K562 (cell line): ENCODE data around the gene WNT11. TPM values are rescaled to one million over a fixed set of nuclear protein-coding genes. Genes with fewer than 3 reads are reported as not detected.

Source experiments
- CHD1 ChIP-seq: fragments of 200-600 bp; sonication (generic); IDR thresholded peaks from one replicate; pipeline ENCODE4 v1.6.1; 2012; ENCODE audit warnings: mild to moderate bottlenecking, moderate library complexity, low read length, inconsistent platforms
- CREB3 ChIP-seq: fragments of 450-650 bp; conservative IDR thresholded peaks from 2 replicates; pipeline ENCODE4 v1.6.1; 2016; ENCODE audit warnings: missing genetic modification characterization, low read depth, mild to moderate bottlenecking, missing compliant biosample characterization, moderate library complexity
- EGR1 ChIP-seq: fragments of 450-650 bp; conservative IDR thresholded peaks from 2 replicates; pipeline ENCODE4 v1.6.1; 2017; ENCODE audit warnings: mild to moderate bottlenecking
- ERF ChIP-seq: fragments of 450-650 bp; formaldehyde crosslinking; IDR thresholded peaks from 2 replicates; pipeline ENCODE4 v1.4.0; 2020; ENCODE audit warnings: mild to moderate bottlenecking, mixed read lengths
- GTF2F1 ChIP-seq: IDR thresholded peaks from 2 replicates; pipeline ENCODE4 v1.6.1; 2011; ENCODE audit warnings: low read depth, low read length, improper control_type of control experiment
- MAFG ChIP-seq: fragments of 450-650 bp; conservative IDR thresholded peaks from 2 replicates; pipeline ENCODE4 v1.6.1; 2016; ENCODE audit warnings: missing genetic modification characterization, missing compliant biosample characterization
- MAX ChIP-seq: sonication (generic); formaldehyde crosslinking; IDR thresholded peaks from 2 replicates; pipeline ENCODE4 v1.9.0; 2022; ENCODE audit warnings: mild to moderate bottlenecking, missing genetic modification reagents
- NFE2 ChIP-seq: IDR thresholded peaks from 2 replicates; pipeline ENCODE4 v1.6.1; 2014; ENCODE audit warnings: antibody characterized with exemption, low read depth
- PHF8 ChIP-seq: fragments of 200-600 bp; sonication (generic); IDR thresholded peaks from 2 replicates; pipeline ENCODE4 v1.6.1; 2012; ENCODE audit warnings: mixed run types, mild to moderate bottlenecking, inconsistent platforms, low read length, moderate library complexity, borderline replicate concordance
- PML ChIP-seq: IDR thresholded peaks from 2 replicates; pipeline ENCODE4 v1.6.1; 2012; ENCODE audit warnings: low read length, inconsistent platforms
- POLR2G ChIP-seq: fragments of 200-400 bp; formaldehyde crosslinking; IDR thresholded peaks from 2 replicates; pipeline ENCODE4 v1.6.1; 2017; ENCODE audit warnings: low read depth, mild to moderate bottlenecking, antibody characterized with exemption, low read length, moderate library complexity
- PRDM10 ChIP-seq: fragments of 450-650 bp; IDR thresholded peaks from 2 replicates; pipeline ENCODE4 v1.6.1; 2018; ENCODE audit not compliant: partially characterized antibody
- SIN3A ChIP-seq, 2 experiments: fragments of 150-350 bp in 1 of 2; IDR thresholded peaks; 2 replicates each; pipeline ENCODE4 v1.6.1; 2011 to 2016; ENCODE audit warnings: borderline replicate concordance in 2 of 2, low read depth in 2 of 2, low read length in 2 of 2, mild to moderate bottlenecking in 2 of 2, moderate library complexity in 2 of 2; ENCODE audit not compliant: control insufficient read depth in 1 of 2
- THRB ChIP-seq: fragments of 450-650 bp; formaldehyde crosslinking; conservative IDR thresholded peaks from 2 replicates; pipeline ENCODE4 v1.4.0; 2022; ENCODE audit warnings: mild to moderate bottlenecking, missing genetic modification characterization
- YY1 ChIP-seq, 3 experiments: IDR thresholded peaks; 2 replicates each; pipeline ENCODE4 v1.6.1; 2011; ENCODE audit warnings: low read length in 2 of 3, mild to moderate bottlenecking in 2 of 3, moderate library complexity in 2 of 3, borderline replicate concordance in 1 of 3, control low read depth in 1 of 3, low read depth in 1 of 3; ENCODE audit not compliant: insufficient read depth in 3 of 3, insufficient replicate concordance in 2 of 3, control insufficient read depth in 1 of 3, insufficient read length in 1 of 3; ENCODE audit errors: extremely low read depth in 1 of 3
- ZNF311 ChIP-seq: fragments of 250-450 bp; sonication (Bioruptor Pico); IDR thresholded peaks from 2 replicates; pipeline ENCODE4 v1.4.0; 2020; ENCODE audit warnings: mild to moderate bottlenecking, moderate library complexity
- ZNF398 ChIP-seq: fragments of 250-450 bp; sonication (Bioruptor Pico); IDR thresholded peaks from 2 replicates; pipeline ENCODE4 v1.8.0; 2021; ENCODE audit warnings: moderate library complexity, mild to moderate bottlenecking, inconsistent platforms
- polyA plus RNA-seq, 8 experiments: library from polyadenylated mRNA; depleted of rRNA in 4 of 8; stranded (reverse) in 5 of 8; unstranded in 3 of 8; fragments of >200 nt; fragmentation: Nextera tagmentation in 2 of 8; fragmentation: Illumina TruSeq in 1 of 8; extraction: Ambion mirVana in 2 of 8; extraction: Trizol in 1 of 8; gene quantifications; 2 replicates each; pipeline versions ENCODE4 v1.2.1 to v1.2.3, GENCODE V29; 2011 to 2014; ENCODE audit warnings: inconsistent platforms in 1 of 8, missing spikeins in 1 of 8
- total RNA-seq, 7 experiments: library from RNA; depleted of rRNA in 6 of 7; stranded (reverse); fragments of >200 nt in 6 of 7; fragmentation: Illumina TruSeq in 2 of 7; extraction: Trizol in 2 of 7; gene quantifications; 2 replicates each; pipeline versions ENCODE4 v1.2.1 to v1.2.3, GENCODE V29; 2011 to 2021; ENCODE audit warnings: low replicate concordance in 1 of 7

Gene WNT11
- total and polyA plus RNA-seq, 9 of the 15 experiments (the other 6 are each of a cell fraction or from before 2014, with no cell fraction given): 0.03 to 0.20 (median 0.09) TPM; not detected in 4

GRCh38 chr11:76234416-76235232 is 28.3 kb upstream of the WNT11 start (continued):
- TF ChIP-seq POLR2G (peak; percentile 41; the same call in 1 of the 2 replicates), ERF (CRISPR knock-in tag) (peak; percentile 90), CHD1 (peak; percentile 21), THRB (CRISPR knock-in tag) (no peak), PML (peak; percentile 25; the same call in 1 of the 2 replicates), YY1 (IDR thresholded peaks at IDR 0.05; ENCODE audit: borderline replicate concordance in 1 of 3, control insufficient read depth in 1 of 3, extremely low read depth in 1 of 3, insufficient read depth in 3 of 3, insufficient read length in 1 of 3, insufficient replicate concordance in 2 of 3, low read depth in 1 of 3, low read length in 2 of 3) (peak in 2 of 3 experiments; percentile 17 to 68), CREB3 (tag) (0 out of 2 replicates have a peak, but pooled peaks have one; percentile 53), NFE2 (peak; percentile 85), PHF8 (peak; percentile 57; the same call in 1 of the 2 replicates), ZNF311 (0 out of 2 replicates have a peak, but pooled peaks have one; percentile 11), MAFG (tag) (peak; percentile 54), ZNF398 (CRISPR knock-in tag) (no peak), SIN3A (IDR thresholded peaks at IDR 0.05; ENCODE audit: borderline replicate concordance in 2 of 2, control insufficient read depth in 1 of 2, low read depth in 2 of 2, low read length in 2 of 2) (no peak), MAX (CRISPR knock-in tag) (peak; percentile 89), PRDM10 (peak; percentile 88), GTF2F1 (no peak), EGR1 (no peak)
